Measurements from ENCODE around the gene CCDC144A.
"Not testable (repeated sequence)": the region's sequence is repeated elsewhere in the genome, so short reads cannot be mapped to it uniquely, and the experiment has no call there.

Gene CCDC144A

DNA sequence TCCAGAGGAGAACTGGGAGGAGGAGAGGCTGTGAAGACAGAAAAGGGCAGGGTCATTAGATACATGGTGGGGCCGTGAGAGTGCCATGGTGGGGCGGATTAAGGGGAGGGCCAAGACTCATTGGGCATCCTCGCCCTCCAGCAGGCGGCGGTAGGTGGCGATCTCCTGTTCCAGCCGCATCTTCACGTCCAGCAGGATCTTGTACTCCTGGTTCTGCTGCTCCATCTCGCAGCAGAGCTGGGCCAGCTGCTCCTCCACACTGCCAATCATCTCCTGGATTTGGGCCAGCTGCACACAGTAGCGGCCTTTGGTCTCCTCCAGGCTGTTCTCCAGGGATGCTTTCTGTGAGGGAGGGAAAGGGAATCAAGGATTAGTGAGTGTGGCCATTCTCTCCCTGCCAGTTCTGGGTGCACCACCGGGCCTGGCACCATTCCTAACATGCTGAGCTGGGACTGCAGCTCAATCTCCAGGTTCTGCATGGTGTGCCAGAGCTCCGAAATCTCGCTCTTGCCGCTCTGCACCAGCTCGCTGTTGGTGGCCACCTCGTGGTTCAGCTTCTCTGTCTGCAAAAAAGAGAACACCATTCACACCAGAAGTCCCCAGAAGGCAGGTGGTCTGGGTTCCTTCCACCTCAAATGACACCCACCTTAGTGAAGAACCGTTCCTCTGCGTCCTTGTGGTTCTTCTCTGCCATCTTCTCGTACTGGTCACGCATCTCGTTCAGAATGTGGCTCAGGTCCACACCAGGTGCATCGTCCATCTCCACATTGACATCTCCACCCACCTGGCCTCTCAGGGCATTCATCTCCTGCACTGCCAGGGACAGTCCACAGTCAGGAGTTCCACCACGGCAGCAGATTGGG, 129.0 kb downstream of the CCDC144A start:
- no peak for DNase-seq

DNA sequence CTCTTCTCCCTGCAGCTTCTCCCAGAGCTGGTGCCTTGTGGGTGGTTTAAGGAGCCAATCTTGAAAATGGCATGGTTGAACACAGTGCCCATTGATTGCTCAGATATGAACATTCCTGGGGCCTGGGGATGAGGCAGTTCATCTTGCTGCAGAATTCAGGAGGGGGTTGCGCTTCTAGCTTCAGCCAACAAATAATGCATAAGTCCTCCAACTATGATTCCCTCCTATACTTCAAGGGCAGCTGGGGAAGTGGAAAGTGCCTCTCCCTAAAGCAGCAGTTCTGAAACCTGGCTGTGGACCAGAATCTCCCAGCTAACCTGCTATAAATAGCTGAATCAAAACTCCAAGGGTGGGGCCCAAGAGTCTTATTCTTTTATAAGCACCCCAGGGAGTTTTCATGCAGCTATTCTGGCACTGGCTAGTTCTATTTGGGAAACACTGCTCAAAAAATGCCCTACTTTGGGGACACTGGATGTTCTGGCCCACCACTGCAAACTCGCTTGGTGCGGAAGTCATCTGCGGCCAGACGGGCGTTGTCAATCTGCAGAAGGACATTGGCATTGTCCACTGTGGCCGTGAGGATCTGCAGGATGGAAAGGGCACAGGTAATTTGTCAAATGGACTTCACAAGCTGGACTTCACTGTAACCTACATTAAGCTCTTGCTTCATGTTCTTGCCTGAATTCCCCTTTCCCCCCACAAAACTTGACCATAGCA, 130.3 kb downstream of the CCDC144A start:
- no peak for DNase-seq

DNA sequence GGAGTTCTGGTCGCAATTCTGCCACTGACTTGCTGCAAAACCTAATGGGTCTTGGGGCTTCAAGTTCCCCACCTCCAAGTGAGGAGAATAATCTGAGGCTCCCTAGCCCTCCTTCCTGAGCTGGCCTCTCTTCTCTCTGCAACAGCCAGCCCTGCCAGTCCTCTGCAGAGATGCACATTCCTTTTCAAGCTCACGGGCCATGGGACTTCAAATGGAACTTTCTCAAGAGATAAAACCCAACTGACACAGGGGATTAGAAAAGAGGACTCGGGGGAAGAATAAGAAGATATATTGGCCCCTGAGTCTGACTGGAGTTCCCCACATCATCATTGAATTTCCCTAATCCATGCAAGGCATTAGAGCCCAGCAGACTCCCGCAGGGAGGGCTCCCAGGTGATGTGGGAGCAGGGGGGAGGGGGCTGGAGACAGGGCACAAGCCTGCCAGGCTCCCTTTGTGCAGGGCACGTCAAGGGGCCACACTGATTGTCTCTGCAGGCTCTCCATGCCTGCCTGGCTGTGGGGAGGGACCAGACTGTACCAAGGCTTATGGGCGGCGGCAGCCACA, 131.0 kb downstream of the CCDC144A start:
- DNase-seq: no peak

DNA sequence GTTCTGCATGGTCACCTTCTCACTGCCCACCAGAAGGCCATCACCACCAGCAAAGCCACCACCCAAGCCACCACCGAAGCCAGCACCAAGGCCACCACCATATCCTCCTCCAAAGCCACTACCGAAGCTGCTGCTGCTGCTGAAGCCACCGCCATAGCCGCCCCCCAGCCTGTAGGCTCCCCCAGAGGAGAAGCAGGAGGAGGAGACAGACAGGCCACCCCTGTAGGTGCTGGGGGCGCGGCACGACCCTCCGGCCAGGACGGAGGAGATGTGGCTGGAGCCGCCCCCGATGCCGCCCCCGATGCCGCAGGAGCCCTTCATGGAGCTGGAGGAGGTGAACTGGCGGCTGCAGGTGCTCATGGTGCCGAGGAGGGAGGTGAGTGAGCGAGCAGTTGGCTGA, 132.1 kb downstream of the CCDC144A start:
- not testable (repeated sequence) for DNase-seq

DNA sequence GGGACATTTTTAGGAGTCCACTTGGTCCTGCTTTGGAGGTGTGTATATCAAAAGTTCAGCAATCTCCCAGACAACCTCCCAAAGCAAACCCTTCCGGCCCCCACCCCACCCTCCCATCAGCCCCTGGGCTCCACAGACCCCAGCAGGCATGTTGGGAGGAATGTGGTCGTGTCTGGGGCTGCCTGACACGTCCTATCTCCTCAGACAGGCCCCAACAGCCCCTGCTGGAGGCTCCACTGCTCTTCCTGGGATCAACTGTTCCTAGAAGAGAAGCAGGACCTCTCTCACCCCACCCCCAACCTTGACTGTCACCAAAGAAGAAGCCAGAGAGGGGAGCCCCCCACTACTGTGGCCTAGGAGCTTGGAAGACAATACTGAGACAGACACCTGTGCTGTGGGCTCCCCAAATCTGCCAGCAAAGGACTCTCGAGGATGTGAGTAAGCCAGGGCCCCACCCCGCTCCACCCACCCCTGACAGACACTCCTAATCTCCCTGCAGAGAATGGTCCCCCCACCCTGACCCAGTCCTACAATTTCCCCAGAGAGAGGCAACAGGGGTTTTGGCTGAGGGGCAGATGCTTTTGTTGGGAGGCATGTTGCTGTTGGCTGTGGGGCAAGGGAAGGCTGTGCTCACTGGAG, 133.8 kb downstream of the CCDC144A start:
- not testable (repeated sequence) for DNase-seq
